ENCODE results near the gene NOS1AP.

The NOS1AP gene

GRCh38 chr1:162361349-162361748 is 291.9 kb downstream of the NOS1AP start:
- no peaks in the 10 kb centered on the region for H3K79me2 ChIP-seq (ENCODE audit: control insufficient read depth, insufficient read depth, low read length, unreplicated experiment)

GRCh38 chr1:162363823-162364222 is 294.3 kb downstream of the NOS1AP start:
- H3K4me3 ChIP-seq (ENCODE audit: low read depth, low read length) = no peak overlapping the region
- no peaks in the 10 kb centered on the region for H3K79me2 ChIP-seq (ENCODE audit: control insufficient read depth, insufficient read depth, low read length, unreplicated experiment)
- no peaks in the 10 kb centered on the region for H3K27me3 ChIP-seq (ENCODE audit: insufficient read depth, low read length)
- no peak overlapping the region for H3K27ac ChIP-seq (ENCODE audit: low read depth, low read length)
- H2AFZ ChIP-seq (ENCODE audit: low read length, unreplicated experiment) = no peak overlapping the region
- no peaks in the 10 kb centered on the region for H3K4me1 ChIP-seq (ENCODE audit: control insufficient read depth, insufficient read depth, low read length, unreplicated experiment)
- H3K36me3 ChIP-seq (ENCODE audit: insufficient read depth, low read length) = no peaks in the 10 kb centered on the region

More at GRCh38 chr1:162361349-162361748, 291.9 kb downstream of the NOS1AP start:
- Histone ChIP-seq H3K27ac (ENCODE audit: low read depth, low read length) (no peak overlapping the region), H3K36me3 (ENCODE audit: insufficient read depth, low read length) (no peaks in the 10 kb centered on the region), H3K27me3 (ENCODE audit: insufficient read depth, low read length) (no peaks in the 10 kb centered on the region), H2AFZ (ENCODE audit: low read length, unreplicated experiment) (no peak overlapping the region), H3K4me3 (ENCODE audit: low read depth, low read length) (no peak overlapping the region), H3K4me1 (ENCODE audit: control insufficient read depth, insufficient read depth, low read length, unreplicated experiment) (no peaks in the 10 kb centered on the region)

- H3K4me3 ChIP-seq (ENCODE audit: low read depth, low read length) = no peak overlapping the region
- no peak overlapping the region for H2AFZ ChIP-seq (ENCODE audit: low read length, unreplicated experiment)
- H3K27ac ChIP-seq (ENCODE audit: low read depth, low read length) = no peak overlapping the region
- H3K4me1 ChIP-seq (ENCODE audit: control insufficient read depth, insufficient read depth, low read length, unreplicated experiment) = no peaks in the 10 kb centered on the region
- no peaks in the 10 kb centered on the region for H3K36me3 ChIP-seq (ENCODE audit: insufficient read depth, low read length)
- H3K27me3 ChIP-seq (ENCODE audit: insufficient read depth, low read length) = no peaks in the 10 kb centered on the region
- no peaks in the 10 kb centered on the region for H3K79me2 ChIP-seq (ENCODE audit: control insufficient read depth, insufficient read depth, low read length, unreplicated experiment)
Measured at GRCh38 chr1:162364498-162364897, 295.0 kb downstream of the NOS1AP start.

GRCh38 chr1:162365284-162366020 is 296.0 kb downstream of the NOS1AP start:
- Histone ChIP-seq H3K27me3 (ENCODE audit: insufficient read depth, low read length) (no peaks in the 10 kb centered on the region), H3K4me1 (ENCODE audit: control insufficient read depth, insufficient read depth, low read length, unreplicated experiment) (no peaks in the 10 kb centered on the region), H3K4me3 (ENCODE audit: low read depth, low read length) (no peak overlapping the region), H2AFZ (ENCODE audit: low read length, unreplicated experiment) (no peak overlapping the region), H3K36me3 (ENCODE audit: insufficient read depth, low read length) (no peaks in the 10 kb centered on the region), H3K27ac (ENCODE audit: low read depth, low read length) (no peak overlapping the region), H3K79me2 (ENCODE audit: control insufficient read depth, insufficient read depth, low read length, unreplicated experiment) (no peaks in the 10 kb centered on the region)

GRCh38 chr1:162366149-162366548 is 296.7 kb downstream of the NOS1AP start:
- peak overlapping the region; percentile 53 for H2AFZ ChIP-seq (ENCODE audit: low read length, unreplicated experiment)
- no peak overlapping the region for H3K27ac ChIP-seq (ENCODE audit: low read depth, low read length)
- no peaks in the 10 kb centered on the region for H3K4me1 ChIP-seq (ENCODE audit: control insufficient read depth, insufficient read depth, low read length, unreplicated experiment)
- no peaks in the 10 kb centered on the region for H3K36me3 ChIP-seq (ENCODE audit: insufficient read depth, low read length)
- H3K79me2 ChIP-seq (ENCODE audit: control insufficient read depth, insufficient read depth, low read length, unreplicated experiment) = no peaks in the 10 kb centered on the region
- 0 out of 2 replicates have a peak overlapping the region, but pooled peaks have one; percentile 90 for H3K4me3 ChIP-seq (ENCODE audit: low read depth, low read length)
- no peaks in the 10 kb centered on the region for H3K27me3 ChIP-seq (ENCODE audit: insufficient read depth, low read length)

- Histone ChIP-seq H3K36me3 (ENCODE audit: insufficient read depth, low read length) (no peaks in the 10 kb centered on the region), H2AFZ (ENCODE audit: low read length, unreplicated experiment) (peak overlapping the region; percentile 53), H3K27ac (ENCODE audit: low read depth, low read length) (no peak overlapping the region), H3K4me3 (ENCODE audit: low read depth, low read length) (peak overlapping the region; percentile 90), H3K4me1 (ENCODE audit: control insufficient read depth, insufficient read depth, low read length, unreplicated experiment) (no peaks in the 10 kb centered on the region), H3K27me3 (ENCODE audit: insufficient read depth, low read length) (no peaks in the 10 kb centered on the region), H3K79me2 (ENCODE audit: control insufficient read depth, insufficient read depth, low read length, unreplicated experiment) (no peaks in the 10 kb centered on the region)
Measured at GRCh38 chr1:162366671-162367070, 297.2 kb downstream of the NOS1AP start.

- no peaks in the 10 kb centered on the region for H3K4me1 ChIP-seq (ENCODE audit: control insufficient read depth, insufficient read depth, low read length, unreplicated experiment)
- no peak overlapping the region for H3K27ac ChIP-seq (ENCODE audit: low read depth, low read length)
- H3K4me3 ChIP-seq (ENCODE audit: low read depth, low read length) = peak overlapping the region; percentile 90
- H3K79me2 ChIP-seq (ENCODE audit: control insufficient read depth, insufficient read depth, low read length, unreplicated experiment) = no peaks in the 10 kb centered on the region
- peak overlapping the region; percentile 53 for H2AFZ ChIP-seq (ENCODE audit: low read length, unreplicated experiment)
- H3K27me3 ChIP-seq (ENCODE audit: insufficient read depth, low read length) = no peaks in the 10 kb centered on the region
- H3K36me3 ChIP-seq (ENCODE audit: insufficient read depth, low read length) = no peaks in the 10 kb centered on the region
Measured at GRCh38 chr1:162367073-162367472, 297.6 kb downstream of the NOS1AP start.

- Histone ChIP-seq H3K27ac (ENCODE audit: low read depth, low read length) (no peak overlapping the region), H3K4me1 (ENCODE audit: control insufficient read depth, insufficient read depth, low read length, unreplicated experiment) (no peaks in the 10 kb centered on the region), H3K36me3 (ENCODE audit: insufficient read depth, low read length) (no peaks in the 10 kb centered on the region), H3K27me3 (ENCODE audit: insufficient read depth, low read length) (no peaks in the 10 kb centered on the region), H3K79me2 (ENCODE audit: control insufficient read depth, insufficient read depth, low read length, unreplicated experiment) (no peaks in the 10 kb centered on the region), H3K4me3 (ENCODE audit: low read depth, low read length) (peak overlapping the region; percentile 90), H2AFZ (ENCODE audit: low read length, unreplicated experiment) (no peak overlapping the region)
Measured at GRCh38 chr1:162367772-162368171, 298.3 kb downstream of the NOS1AP start.

- H3K36me3 ChIP-seq (ENCODE audit: insufficient read depth, low read length) = no peaks in the 10 kb centered on the region
- peaks cover 4% of the 10 kb centered on the region for H3K4me1 ChIP-seq (ENCODE audit: control insufficient read depth, insufficient read depth, low read length, unreplicated experiment)
- no peaks in the 10 kb centered on the region for H3K27me3 ChIP-seq (ENCODE audit: insufficient read depth, low read length)
- no peak overlapping the region for H2AFZ ChIP-seq (ENCODE audit: low read length, unreplicated experiment)
- no peaks in the 10 kb centered on the region for H3K79me2 ChIP-seq (ENCODE audit: control insufficient read depth, insufficient read depth, low read length, unreplicated experiment)
- no peak overlapping the region for H3K4me3 ChIP-seq (ENCODE audit: low read depth, low read length)
- H3K27ac ChIP-seq (ENCODE audit: low read depth, low read length) = no peak overlapping the region
Measured at GRCh38 chr1:162368451-162368850, 299.0 kb downstream of the NOS1AP start.

GRCh38 chr1:162369571-162369970 is 300.1 kb downstream of the NOS1AP start:
- Histone ChIP-seq H3K4me3 (ENCODE audit: low read depth, low read length) (no peak overlapping the region), H3K79me2 (ENCODE audit: control insufficient read depth, insufficient read depth, low read length, unreplicated experiment) (no peaks in the 10 kb centered on the region), H2AFZ (ENCODE audit: low read length, unreplicated experiment) (no peak overlapping the region), H3K36me3 (ENCODE audit: insufficient read depth, low read length) (no peaks in the 10 kb centered on the region), H3K27ac (ENCODE audit: low read depth, low read length) (no peak overlapping the region), H3K4me1 (ENCODE audit: control insufficient read depth, insufficient read depth, low read length, unreplicated experiment) (peaks cover 12% of the 10 kb centered on the region), H3K27me3 (ENCODE audit: insufficient read depth, low read length) (no peaks in the 10 kb centered on the region)

- Histone ChIP-seq H3K4me1 (ENCODE audit: control insufficient read depth, insufficient read depth, low read length, unreplicated experiment) (peaks cover 12% of the 10 kb centered on the region), H3K4me3 (ENCODE audit: low read depth, low read length) (no peak overlapping the region), H3K79me2 (ENCODE audit: control insufficient read depth, insufficient read depth, low read length, unreplicated experiment) (no peaks in the 10 kb centered on the region), H3K27me3 (ENCODE audit: insufficient read depth, low read length) (no peaks in the 10 kb centered on the region), H2AFZ (ENCODE audit: low read length, unreplicated experiment) (no peak overlapping the region), H3K36me3 (ENCODE audit: insufficient read depth, low read length) (no peaks in the 10 kb centered on the region), H3K27ac (ENCODE audit: low read depth, low read length) (no peak overlapping the region)
Measured at GRCh38 chr1:162370161-162370560, 300.7 kb downstream of the NOS1AP start.

All from ACC112 (cell line).